Osteoblast (primary cell): Measurements from ENCODE around the gene OR56A3. TPM values are rescaled to one million over a fixed set of nuclear protein-coding genes. Genes with fewer than 3 reads are reported as not detected.

ENCODE experiments used
- DNase-seq: peaks from one replicate; pipeline ENCODE4 v3.0.0; 2011; ENCODE audit warnings: low spot score, mixed read lengths; ENCODE audit not compliant: insufficient read length; ENCODE audit errors: missing footprints
- H2AFZ ChIP-seq: 2 replicates; pipeline ENCODE4 v1.6.0; 2011; ENCODE audit warnings: mild to moderate bottlenecking, low read length
- H3K27ac ChIP-seq: 2 replicates; pipeline ENCODE4 v1.5.1; 2011; ENCODE audit warnings: mild to moderate bottlenecking, low read depth, low read length, moderate library complexity
- H3K27me3 ChIP-seq: 2 replicates; pipeline ENCODE4 v1.6.0; 2012; ENCODE audit warnings: mild to moderate bottlenecking, control low read depth, inconsistent platforms, low read length, moderate library complexity; ENCODE audit not compliant: insufficient read depth
- H3K36me3 ChIP-seq: 2 replicates; pipeline ENCODE4 v1.5.1; 2011; ENCODE audit warnings: mild to moderate bottlenecking, low read length, control low read depth, moderate library complexity; ENCODE audit not compliant: insufficient read depth
- H3K4me1 ChIP-seq: 2 replicates; pipeline ENCODE4 v1.5.1; 2011; ENCODE audit warnings: mild to moderate bottlenecking, low read length, control low read depth, moderate library complexity; ENCODE audit not compliant: insufficient read depth
- H3K4me2 ChIP-seq: 2 replicates; pipeline ENCODE4 v1.6.0; 2011; ENCODE audit warnings: mild to moderate bottlenecking, low read length; ENCODE audit not compliant: insufficient read depth
- H3K4me3 ChIP-seq: fragments of 200-600 bp; sonication (generic); 3 replicates; pipeline ENCODE4 v1.5.1; 2012; ENCODE audit warnings: mild to moderate bottlenecking, low read length, inconsistent platforms; ENCODE audit not compliant: insufficient read depth
- H3K79me2 ChIP-seq: 2 replicates; pipeline ENCODE4 v1.6.0; 2012; ENCODE audit warnings: mild to moderate bottlenecking, low read length, control low read depth, inconsistent platforms; ENCODE audit not compliant: insufficient read depth
- H3K9me3 ChIP-seq: 2 replicates; pipeline ENCODE4 v1.5.1; 2011; ENCODE audit warnings: low read depth, low read length, control low read depth
- H4K20me1 ChIP-seq: 2 replicates; pipeline ENCODE4 v1.6.0; 2012; ENCODE audit warnings: mild to moderate bottlenecking, low read length, control low read depth; ENCODE audit not compliant: insufficient read depth
- total RNA-seq: library from RNA; depleted of rRNA; stranded (reverse); fragments of >200 nt; gene quantifications from 2 replicates; pipeline ENCODE4 v1.2.3, GENCODE V29; 2012
- TF ChIP-seq, protein P1 (sequence below): IDR thresholded peaks from 2 replicates; pipeline ENCODE4 v1.5.1; 2011; ENCODE audit warnings: mild to moderate bottlenecking, low read depth, low read length, moderate library complexity; ENCODE audit errors: extremely low read depth

Gene OR56A3, protein sequence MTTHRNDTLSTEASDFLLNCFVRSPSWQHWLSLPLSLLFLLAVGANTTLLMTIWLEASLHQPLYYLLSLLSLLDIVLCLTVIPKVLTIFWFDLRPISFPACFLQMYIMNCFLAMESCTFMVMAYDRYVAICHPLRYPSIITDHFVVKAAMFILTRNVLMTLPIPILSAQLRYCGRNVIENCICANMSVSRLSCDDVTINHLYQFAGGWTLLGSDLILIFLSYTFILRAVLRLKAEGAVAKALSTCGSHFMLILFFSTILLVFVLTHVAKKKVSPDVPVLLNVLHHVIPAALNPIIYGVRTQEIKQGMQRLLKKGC
- not detected in 2 replicates for total RNA-seq

DNA sequence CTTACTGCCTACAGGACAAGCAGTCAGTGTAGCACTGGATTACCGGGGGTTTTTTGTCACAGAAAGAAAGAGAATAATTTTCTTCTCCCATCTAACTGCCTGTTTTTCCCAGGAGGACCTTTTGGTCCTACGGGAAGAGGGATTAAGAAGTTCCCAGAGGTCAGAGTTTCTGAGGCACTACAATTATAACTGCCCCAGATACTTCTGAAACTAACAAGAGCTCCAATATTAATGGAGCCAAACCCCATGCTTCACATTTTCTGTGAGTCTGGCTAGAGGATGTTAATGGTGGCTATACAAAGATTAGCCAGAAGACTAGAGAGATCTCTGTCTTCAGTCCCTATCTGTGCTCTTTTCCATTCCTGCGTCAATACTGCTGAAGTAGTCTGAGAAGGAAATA, at the start of gene OR56A3:
OR56A3 (plus strand) TSS at position 301 of the 400 bp plus-strand sequence. CDS start 5,096 bp downstream, outside the sequence.
- Histone ChIP-seq H3K4me2 (no peak within 1 kb of the TSS), H3K4me1 (no peaks in the 10 kb centered on the region), H3K79me2 (no peaks in the 10 kb centered on the region), H3K4me3 (no peak within 1 kb of the TSS), H3K27ac (no peak within 1 kb of the TSS), H3K36me3 (no peaks in the 10 kb centered on the region), H3K27me3 (no peaks in the 10 kb centered on the region), H3K9me3 (no peaks in the 10 kb centered on the region), H4K20me1 (no peaks in the 10 kb centered on the region), H2AFZ (no peak within 1 kb of the TSS)
- no peak for DNase-seq
- TF ChIP-seq, protein P1, sequence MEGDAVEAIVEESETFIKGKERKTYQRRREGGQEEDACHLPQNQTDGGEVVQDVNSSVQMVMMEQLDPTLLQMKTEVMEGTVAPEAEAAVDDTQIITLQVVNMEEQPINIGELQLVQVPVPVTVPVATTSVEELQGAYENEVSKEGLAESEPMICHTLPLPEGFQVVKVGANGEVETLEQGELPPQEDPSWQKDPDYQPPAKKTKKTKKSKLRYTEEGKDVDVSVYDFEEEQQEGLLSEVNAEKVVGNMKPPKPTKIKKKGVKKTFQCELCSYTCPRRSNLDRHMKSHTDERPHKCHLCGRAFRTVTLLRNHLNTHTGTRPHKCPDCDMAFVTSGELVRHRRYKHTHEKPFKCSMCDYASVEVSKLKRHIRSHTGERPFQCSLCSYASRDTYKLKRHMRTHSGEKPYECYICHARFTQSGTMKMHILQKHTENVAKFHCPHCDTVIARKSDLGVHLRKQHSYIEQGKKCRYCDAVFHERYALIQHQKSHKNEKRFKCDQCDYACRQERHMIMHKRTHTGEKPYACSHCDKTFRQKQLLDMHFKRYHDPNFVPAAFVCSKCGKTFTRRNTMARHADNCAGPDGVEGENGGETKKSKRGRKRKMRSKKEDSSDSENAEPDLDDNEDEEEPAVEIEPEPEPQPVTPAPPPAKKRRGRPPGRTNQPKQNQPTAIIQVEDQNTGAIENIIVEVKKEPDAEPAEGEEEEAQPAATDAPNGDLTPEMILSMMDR: no peak

DNA sequence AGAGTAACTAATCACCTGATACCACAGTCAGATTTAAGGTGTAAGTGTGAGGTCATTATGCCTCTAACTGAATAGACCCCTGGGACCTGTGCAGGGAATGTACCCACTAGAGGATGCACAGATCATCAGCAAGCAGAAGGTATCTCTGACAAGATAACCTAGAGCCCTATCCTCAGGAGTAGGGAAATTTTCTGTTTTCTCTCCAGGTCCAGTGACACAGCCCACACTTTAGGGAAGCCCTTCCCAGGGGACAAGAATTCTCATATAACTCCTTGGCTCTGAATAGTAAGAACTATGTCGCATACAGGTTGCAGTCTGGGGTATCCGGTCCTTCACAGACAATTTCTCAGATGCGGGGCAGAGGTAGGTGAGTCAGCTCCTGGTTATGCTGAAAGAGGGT, 49.1 kb upstream of the OR56A3 start, which contains the start of gene OR52E5:
OR52E5 (plus strand) TSS at position 301 of the 400 bp plus-strand sequence. CDS start 7,569 bp downstream, outside the sequence.
- Histone ChIP-seq H3K9me3 (no peaks in the 10 kb centered on the region), H2AFZ (no peak within 1 kb of the TSS), H3K27me3 (no peaks in the 10 kb centered on the region), H3K36me3 (no peaks in the 10 kb centered on the region), H3K4me1 (no peaks in the 10 kb centered on the region), H3K4me3 (no peak within 1 kb of the TSS), H3K4me2 (no peak within 1 kb of the TSS), H3K79me2 (no peaks in the 10 kb centered on the region), H3K27ac (no peak within 1 kb of the TSS), H4K20me1 (no peaks in the 10 kb centered on the region)
- no peak for DNase-seq
- TF ChIP-seq, protein P1: no peak

DNA sequence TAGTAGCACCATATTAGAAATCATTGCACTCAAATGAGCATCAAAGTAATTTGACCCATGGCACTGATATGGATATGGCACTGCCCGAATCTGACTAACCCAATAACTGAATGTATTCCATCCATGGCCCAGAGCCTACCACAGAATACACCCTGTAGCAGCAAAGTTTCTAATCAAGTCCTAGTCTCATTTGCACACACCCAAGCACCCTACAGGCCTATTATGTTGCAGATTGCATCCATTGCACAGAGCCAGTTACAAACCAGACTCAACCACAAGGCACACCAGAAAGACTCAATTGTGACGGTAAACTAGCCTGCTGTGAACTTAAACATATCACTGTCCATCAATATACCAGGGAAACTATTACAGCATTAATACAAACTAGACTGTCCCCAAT, 42.5 kb upstream of the OR56A3 start:
- no peaks in the 10 kb centered on the region for H3K79me2 ChIP-seq
- TF ChIP-seq, protein P1: no peak
- no peak overlapping the region for H2AFZ ChIP-seq
- H3K4me3 ChIP-seq: no peak overlapping the region
- H3K4me1 ChIP-seq: no peaks in the 10 kb centered on the region
- H3K27ac ChIP-seq: no peak overlapping the region
- no peaks in the 10 kb centered on the region for H3K36me3 ChIP-seq
- no peak overlapping the region for H3K4me2 ChIP-seq
- no peaks in the 10 kb centered on the region for H3K9me3 ChIP-seq
- H3K27me3 ChIP-seq: no peaks in the 10 kb centered on the region
- H4K20me1 ChIP-seq: no peaks in the 10 kb centered on the region
- DNase-seq: no peak

DNA sequence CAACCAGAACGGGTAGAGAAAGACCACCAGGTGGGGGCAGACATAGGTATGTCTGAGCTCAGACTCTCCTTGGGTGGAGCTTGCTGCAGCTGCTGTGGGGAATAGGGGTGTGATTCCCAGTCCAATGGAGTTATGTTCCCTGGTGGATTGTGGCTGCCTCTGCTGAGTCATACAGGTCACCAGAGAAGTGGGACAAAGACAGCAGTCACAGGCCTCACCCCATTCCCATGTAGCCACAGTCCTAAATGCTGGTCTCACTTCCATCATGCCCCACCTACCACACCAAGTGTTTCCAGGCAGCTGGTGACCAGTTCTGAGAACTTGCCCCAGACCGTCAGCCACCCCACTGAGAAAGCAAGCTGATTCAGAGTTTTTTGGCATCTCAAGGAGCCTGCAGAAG, 31.5 kb upstream of the OR56A3 start:
- no peak overlapping the region for H2AFZ ChIP-seq
- TF ChIP-seq, protein P1: no peak

More for the DNA sequence above, 31.5 kb upstream of the OR56A3 start:
- H3K79me2 ChIP-seq: no peaks in the 10 kb centered on the region
- no peaks in the 10 kb centered on the region for H3K4me1 ChIP-seq
- no peaks in the 10 kb centered on the region for H3K36me3 ChIP-seq
- H4K20me1 ChIP-seq: no peaks in the 10 kb centered on the region
- no peak overlapping the region for H3K4me3 ChIP-seq
- no peak overlapping the region for H3K27ac ChIP-seq
- no peak overlapping the region for H3K4me2 ChIP-seq
- H3K27me3 ChIP-seq: no peaks in the 10 kb centered on the region
- H3K9me3 ChIP-seq: no peaks in the 10 kb centered on the region
- DNase-seq: no peak
